B cell (primary cell): ENCODE measurements around the gene SPATA2. TPM values are rescaled to one million over a fixed set of nuclear protein-coding genes. Genes with fewer than 3 reads are reported as not detected.

Source experiments
- ATAC-seq: fragments of 200-7000 bp; cut with Tn5 transposase; one replicate; pipeline ENCODE4 v1.10.0; 2021; ENCODE audit warnings: low read depth, mild to moderate bottlenecking, moderate number of reproducible peaks, moderate library complexity
- CTCF ChIA-PET: fragments of 350-600 bp; sonication (Branson Sonifier 250); formaldehyde crosslinking; loops from one replicate; lab custom pipeline; 2021; ENCODE audit warnings: antibody characterized with exemption, inconsistent platforms; lab: Charles Lee
- POLR2A ChIA-PET: fragments of 350-600 bp; sonication (Branson Sonifier 250); formaldehyde crosslinking; loops from one replicate; lab custom pipeline; 2021; ENCODE audit warnings: antibody characterized with exemption; lab: Charles Lee
- DNase-seq: peaks from one replicate; pipeline ENCODE4 v3.0.0; 2013
- H2AFZ ChIP-seq: 2 replicates; pipeline ENCODE4 v1.6.1; 2012; ENCODE audit warnings: mild to moderate bottlenecking, low read depth, low read length; ENCODE audit not compliant: insufficient read depth, poor library complexity, severe bottlenecking
- H3K27ac ChIP-seq, 2 donors: 1 replicate in 1 of 2; 2 replicates in 1 of 2; pipeline ENCODE4 v1.5.1; 2012 to 2013; ENCODE audit warnings: low read length in 2 of 2, mild to moderate bottlenecking in 2 of 2, moderate library complexity in 1 of 2
- H3K27me3 ChIP-seq, 4 experiments: fragments of 200-600 bp in 1 of 4; sonication (generic) in 1 of 4; replicated peaks in 1 of 4; 1 replicate in 2 of 4; 2 replicates in 2 of 4; pipeline versions ENCODE4 v1.6.1 to v1.7.0; 2013 to 2016; ENCODE audit warnings: low read length in 3 of 4, mild to moderate bottlenecking in 2 of 4, mixed read lengths in 1 of 4, moderate library complexity in 1 of 4; ENCODE audit not compliant: insufficient read depth in 4 of 4, control insufficient read depth in 3 of 4; ENCODE audit errors: control extremely low read depth in 1 of 4
- H3K36me3 ChIP-seq, 2 experiments: replicated peaks in 1 of 2; 1 replicate in 1 of 2; 2 replicates in 1 of 2; pipeline versions ENCODE4 v1.6.1 to v1.7.1; 2013; ENCODE audit warnings: low read length in 1 of 2; ENCODE audit not compliant: insufficient read depth in 2 of 2, control insufficient read depth in 1 of 2; ENCODE audit errors: control extremely low read depth in 1 of 2, extremely low read depth in 1 of 2
- H3K4me1 ChIP-seq, 2 donors: fragments of 200-600 bp in 1 of 2; sonication (generic) in 1 of 2; 1 replicate in 1 of 2; 2 replicates in 1 of 2; pipeline versions ENCODE4 v1.5.1 to v1.6.1; 2013 to 2017; ENCODE audit warnings: low read length in 2 of 2; ENCODE audit not compliant: control insufficient read depth in 2 of 2, insufficient read depth in 2 of 2
- H3K4me2 ChIP-seq: replicated peaks from 2 replicates; pipeline ENCODE3; 2012; ENCODE audit warnings: mild to moderate bottlenecking, low read depth, low read length; ENCODE audit not compliant: poor library complexity, severe bottlenecking
- H3K4me3 ChIP-seq, 5 experiments: fragments of 200-600 bp in 1 of 5; sonication (generic) in 1 of 5; 1 replicate in 3 of 5; 2 replicates in 2 of 5; pipeline versions ENCODE4 v1.5.1 to v1.7.0; 2011 to 2016; ENCODE audit warnings: low read length in 4 of 5, mild to moderate bottlenecking in 4 of 5, low read depth in 2 of 5, control low read depth in 1 of 5, moderate library complexity in 1 of 5; ENCODE audit not compliant: insufficient read depth in 1 of 5; ENCODE audit errors: control extremely low read depth in 1 of 5, extremely low read depth in 1 of 5
- H3K79me2 ChIP-seq: fragments of 200-600 bp; sonication (generic); one replicate; pipeline ENCODE4 v1.6.0; 2016; ENCODE audit warnings: low read length; ENCODE audit not compliant: control insufficient read depth, insufficient read depth
- H3K9ac ChIP-seq: fragments of 200-600 bp; sonication (generic); 2 replicates; pipeline ENCODE4 v1.6.1; 2017; ENCODE audit warnings: mild to moderate bottlenecking, low read length, moderate library complexity
- H3K9me3 ChIP-seq, 3 donors: one replicate each; pipeline versions ENCODE4 v1.6.1 to v1.7.1; 2013; ENCODE audit warnings: low read length in 2 of 3; ENCODE audit not compliant: control insufficient read depth in 2 of 3, insufficient read depth in 1 of 3; ENCODE audit errors: control extremely low read depth in 1 of 3
- H4K20me1 ChIP-seq: 2 replicates; pipeline ENCODE4 v1.6.0; 2012; ENCODE audit warnings: mild to moderate bottlenecking, low read length; ENCODE audit not compliant: insufficient read depth, control insufficient read depth, poor library complexity, severe bottlenecking
- H3K27ac Mint-ChIP-seq: one replicate; pipeline ENCODE4 v1.8.0; 2021; ENCODE audit warnings: mixed read lengths
- H3K27me3 Mint-ChIP-seq: one replicate; pipeline ENCODE4 v1.8.0; 2021; ENCODE audit warnings: mixed read lengths
- H3K4me1 Mint-ChIP-seq: one replicate; pipeline ENCODE4 v1.8.0; 2021; ENCODE audit warnings: mixed read lengths
- H3K4me3 Mint-ChIP-seq: one replicate; pipeline ENCODE4 v1.8.0; 2021; ENCODE audit warnings: mixed read lengths
- H3K9me3 Mint-ChIP-seq: one replicate; pipeline ENCODE4 v1.8.0; 2022; ENCODE audit warnings: mixed read lengths; ENCODE audit not compliant: insufficient read depth
- EZH2 ChIP-seq: IDR thresholded peaks from 2 replicates; pipeline ENCODE4 v1.6.1; 2012; ENCODE audit warnings: borderline replicate concordance, low read depth, mild to moderate bottlenecking, moderate library complexity, low read length; ENCODE audit not compliant: insufficient read depth, poor library complexity, severe bottlenecking
- WGBS: methylation state at CpG from one replicate; pipeline ENCODE4 v1.1.5; 2013; ENCODE audit warnings: missing lambda C conversion rate; ENCODE audit not compliant: insufficient coverage; 5-methylcytosine and 5-hydroxymethylcytosine counted together
- intact Hi-C: fragments of 100-400 bp; cut with micrococcal nuclease; formaldehyde crosslinking; loops from one replicate; pipeline ENCODE4 v1.10.0; 2022
- polyA plus RNA-seq: library from polyadenylated mRNA; depleted of rRNA; stranded (reverse); fragments of >200 nt; gene quantifications from 2 replicates; pipeline ENCODE4 v1.2.3, GENCODE V29; 2012
- total RNA-seq, 2 donors: library from RNA; stranded (reverse); fragments of 120-200 nt in 1 of 2; gene quantifications; 1 replicate in 1 of 2; 2 replicates in 1 of 2; pipeline versions ENCODE4 v1.2.3 to v1.2.4, GENCODE V29; 2013 to 2022
- TF ChIP-seq, protein P1 (sequence below): fragments of 200-600 bp; IDR thresholded peaks from one replicate; pipeline ENCODE4 v1.8.0; 2022; ENCODE audit warnings: antibody characterized with exemption, mild to moderate bottlenecking

SPATA2 gene
- total and polyA plus RNA-seq, 2 donors (not counting 1 experiment from before 2014, with no cell fraction given), result 10.7 to 20.0 TPM

DNA sequence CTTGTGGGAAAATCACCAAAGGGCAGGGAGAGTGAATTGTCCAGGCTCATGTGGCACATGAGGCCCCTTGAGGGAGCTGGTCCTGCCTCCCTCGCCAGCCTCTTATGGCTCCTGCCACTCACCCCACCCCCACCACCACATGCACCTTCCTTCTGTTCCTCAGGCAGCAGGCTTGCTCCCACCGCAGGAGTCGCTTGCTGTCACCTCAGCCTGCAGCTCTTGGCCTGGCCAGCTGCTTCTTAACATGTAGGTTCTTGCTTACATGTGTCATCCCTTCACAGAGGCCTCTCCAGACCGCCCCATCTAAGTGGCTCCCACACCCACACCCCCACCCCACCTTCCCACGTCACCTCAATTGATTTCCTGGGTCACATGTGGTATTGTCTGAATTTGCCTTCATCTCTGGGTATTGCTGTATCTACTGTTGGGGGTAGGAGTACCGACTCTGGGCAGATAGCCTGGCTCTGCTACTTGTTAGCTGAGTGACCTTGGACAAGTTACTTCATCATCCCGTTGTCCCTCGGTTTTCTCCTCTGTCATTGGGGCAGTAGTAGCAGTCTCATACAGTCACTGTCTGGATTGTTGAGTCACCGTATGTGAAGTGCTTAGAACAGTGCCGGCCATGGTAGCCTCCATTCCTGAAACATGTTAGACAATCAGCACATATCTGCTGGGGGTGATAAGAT is 61.0 kb downstream of the SPATA2 start:
- WGBS, result 100% methylated on average over 6 of the region's 10 CpGs
- no peaks in the 10 kb centered on the region for H3K9me3 Mint-ChIP-seq
- intact Hi-C loops, result no loop called here
- Histone ChIP-seq H3K79me2 (no peaks in the 10 kb centered on the region), H3K27ac (no peak overlapping the region), H3K9me3 (no peaks in the 10 kb centered on the region), H3K9ac (no peak overlapping the region), H3K36me3 (peaks cover 5 to 61% of the 10 kb centered on the region in 2 experiments), H3K27me3 (no peaks in the 10 kb centered on the region), H3K4me3 (no peak overlapping the region), H4K20me1 (no peaks in the 10 kb centered on the region), H3K4me2 (no peak overlapping the region), H3K4me1 (no peaks in the 10 kb centered on the region), H2AFZ (no peak overlapping the region)
- no peak for ATAC-seq
- ChIA-PET POLR2A (no interaction called here), CTCF (no interaction called here)
- H3K27me3 Mint-ChIP-seq, result no peaks in the 10 kb centered on the region
- DNase-seq, result no peak
- H3K27ac Mint-ChIP-seq, result no peak overlapping the region
- no peak overlapping the region for H3K4me3 Mint-ChIP-seq
- H3K4me1 Mint-ChIP-seq, result peaks cover 4% of the 10 kb centered on the region
- TF ChIP-seq, protein P1, sequence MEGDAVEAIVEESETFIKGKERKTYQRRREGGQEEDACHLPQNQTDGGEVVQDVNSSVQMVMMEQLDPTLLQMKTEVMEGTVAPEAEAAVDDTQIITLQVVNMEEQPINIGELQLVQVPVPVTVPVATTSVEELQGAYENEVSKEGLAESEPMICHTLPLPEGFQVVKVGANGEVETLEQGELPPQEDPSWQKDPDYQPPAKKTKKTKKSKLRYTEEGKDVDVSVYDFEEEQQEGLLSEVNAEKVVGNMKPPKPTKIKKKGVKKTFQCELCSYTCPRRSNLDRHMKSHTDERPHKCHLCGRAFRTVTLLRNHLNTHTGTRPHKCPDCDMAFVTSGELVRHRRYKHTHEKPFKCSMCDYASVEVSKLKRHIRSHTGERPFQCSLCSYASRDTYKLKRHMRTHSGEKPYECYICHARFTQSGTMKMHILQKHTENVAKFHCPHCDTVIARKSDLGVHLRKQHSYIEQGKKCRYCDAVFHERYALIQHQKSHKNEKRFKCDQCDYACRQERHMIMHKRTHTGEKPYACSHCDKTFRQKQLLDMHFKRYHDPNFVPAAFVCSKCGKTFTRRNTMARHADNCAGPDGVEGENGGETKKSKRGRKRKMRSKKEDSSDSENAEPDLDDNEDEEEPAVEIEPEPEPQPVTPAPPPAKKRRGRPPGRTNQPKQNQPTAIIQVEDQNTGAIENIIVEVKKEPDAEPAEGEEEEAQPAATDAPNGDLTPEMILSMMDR, result no peak
- no peak for TF ChIP-seq EZH2

DNA sequence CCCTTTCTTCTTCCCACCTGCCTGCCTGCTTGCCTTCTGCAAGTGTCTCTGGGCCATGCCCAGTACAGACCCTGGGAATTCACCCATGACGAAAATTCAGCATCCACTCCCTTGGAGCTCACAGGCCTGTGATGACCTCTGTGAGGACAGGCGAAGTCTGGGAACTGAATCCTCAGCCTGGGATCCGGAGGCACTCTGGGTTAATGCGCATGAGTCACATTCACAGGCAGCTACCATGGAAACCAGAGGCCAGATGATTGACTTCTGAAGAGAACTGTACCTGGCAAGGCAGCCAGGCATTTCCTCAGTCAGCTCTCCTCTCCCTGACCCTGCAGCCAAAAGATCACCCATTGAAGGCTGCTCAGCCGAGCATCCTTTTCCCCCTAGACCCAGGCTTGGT is 61.7 kb downstream of the SPATA2 start:
- Histone ChIP-seq H3K4me1 (no peaks in the 10 kb centered on the region), H3K4me2 (no peak overlapping the region), H3K36me3 (peaks cover 5 to 62% of the 10 kb centered on the region in 2 experiments), H3K4me3 (no peak overlapping the region), H3K79me2 (no peaks in the 10 kb centered on the region), H3K9me3 (no peaks in the 10 kb centered on the region), H3K27me3 (no peaks in the 10 kb centered on the region), H3K9ac (no peak overlapping the region), H4K20me1 (no peaks in the 10 kb centered on the region), H3K27ac (no peak overlapping the region), H2AFZ (no peak overlapping the region)
- WGBS, result 100% methylated on average over 5 of the region's 5 CpGs
- H3K27me3 Mint-ChIP-seq, result no peaks in the 10 kb centered on the region
- ATAC-seq (no peak), DNase-seq (no peak)
- ChIA-PET POLR2A (no interaction called here), CTCF (no interaction called here)
- peaks cover 4% of the 10 kb centered on the region for H3K4me1 Mint-ChIP-seq
- H3K4me3 Mint-ChIP-seq, result no peak overlapping the region
- no peak overlapping the region for H3K27ac Mint-ChIP-seq
- intact Hi-C loops, result no loop called here
- no peaks in the 10 kb centered on the region for H3K9me3 Mint-ChIP-seq
- no peak for TF ChIP-seq EZH2
- TF ChIP-seq, protein P1, result no peak
